Fibroblast of lung (primary cell): Measurements from ENCODE around the gene GON4L. TPM values are rescaled to one million over a fixed set of nuclear protein-coding genes. Genes with fewer than 3 reads are reported as not detected.
A peak's percentile ranks its signal among the peaks of the same experiment; 100 is the strongest.

Experiments used
- DNase-seq, 2 donors: peaks; one replicate each; pipeline versions ENCODE4 v3.0.0 to v3.0.0-alpha.2; 2010; ENCODE audit warnings: low read depth in 2 of 2
- H2AFZ ChIP-seq: 2 replicates; pipeline ENCODE4 v1.5.1; 2012; ENCODE audit warnings: low read length, control low read depth, inconsistent platforms
- H3K27ac ChIP-seq: 2 replicates; pipeline ENCODE4 v1.5.1; 2011; ENCODE audit warnings: low read length, control low read depth; ENCODE audit not compliant: insufficient read depth
- H3K27me3 ChIP-seq: 2 replicates; pipeline ENCODE4 v1.5.1; 2011; ENCODE audit warnings: mild to moderate bottlenecking, low read length; ENCODE audit not compliant: control insufficient read depth, insufficient read depth
- H3K36me3 ChIP-seq: 2 replicates; pipeline ENCODE4 v1.5.1; 2011; ENCODE audit warnings: low read length; ENCODE audit not compliant: control insufficient read depth, insufficient read depth
- H3K4me1 ChIP-seq: 2 replicates; pipeline ENCODE4 v1.5.1; 2011; ENCODE audit warnings: low read length; ENCODE audit not compliant: control insufficient read depth, insufficient read depth; ENCODE audit errors: extremely low read depth
- H3K4me2 ChIP-seq: 2 replicates; pipeline ENCODE4 v1.5.1; 2011; ENCODE audit warnings: low read length, control low read depth; ENCODE audit not compliant: insufficient read depth; ENCODE audit errors: extremely low read depth
- H3K4me3 ChIP-seq, 4 experiments: fragments of 200-600 bp in 1 of 4; sonication (generic) in 1 of 4; replicated peaks in 1 of 4; 2 replicates each; pipeline ENCODE4 v1.5.1; 2011 to 2016; ENCODE audit warnings: low read length in 4 of 4, low read depth in 3 of 4, mild to moderate bottlenecking in 3 of 4, control low read depth in 2 of 4, inconsistent platforms in 1 of 4, mixed read lengths in 1 of 4; ENCODE audit not compliant: insufficient read depth in 1 of 4; ENCODE audit errors: control extremely low read depth in 1 of 4
- H3K79me2 ChIP-seq: 2 replicates; pipeline ENCODE4 v1.5.1; 2012; ENCODE audit warnings: mild to moderate bottlenecking, low read length, inconsistent platforms; ENCODE audit not compliant: control insufficient read depth, insufficient read depth
- H3K9ac ChIP-seq: 2 replicates; pipeline ENCODE4 v1.5.1; 2011; ENCODE audit warnings: mild to moderate bottlenecking, low read length, control low read depth; ENCODE audit not compliant: insufficient read depth
- H3K9me3 ChIP-seq: 2 replicates; pipeline ENCODE4 v1.5.1; 2012; ENCODE audit warnings: low read depth, low read length; ENCODE audit not compliant: control insufficient read depth, insufficient read depth
- H4K20me1 ChIP-seq: 2 replicates; pipeline ENCODE4 v1.5.1; 2011; ENCODE audit warnings: low read length; ENCODE audit not compliant: control insufficient read depth, insufficient read depth; ENCODE audit errors: extremely low read depth
- EZH2 ChIP-seq: IDR thresholded peaks from 2 replicates; pipeline ENCODE4 v1.5.1; 2012; ENCODE audit warnings: low read length, control low read depth, mild to moderate bottlenecking; ENCODE audit errors: missing control alignments
- polyA plus RNA-seq, 2 donors: library from polyadenylated mRNA; depleted of rRNA in 1 of 2; stranded (reverse) in 1 of 2; unstranded in 1 of 2; fragments of >200 nt; gene quantifications; 2 replicates each; pipeline ENCODE4 v1.2.1, GENCODE V29; 2011 to 2012; ENCODE audit warnings: missing spikeins in 1 of 2
- total RNA-seq: library from RNA; depleted of rRNA; stranded (reverse); fragments of >200 nt; gene quantifications from 2 replicates; pipeline ENCODE4 v1.2.1, GENCODE V29; 2014
- TF ChIP-seq, protein P1 (sequence below), 2 donors: IDR thresholded peaks in 1 of 2; conservative IDR thresholded peaks in 1 of 2; 1 replicate in 1 of 2; 2 replicates in 1 of 2; pipeline ENCODE4 v1.5.1; 2011 to 2012; ENCODE audit warnings: low read length in 2 of 2, control low read depth in 1 of 2, inconsistent platforms in 1 of 2, low read depth in 1 of 2, mild to moderate bottlenecking in 1 of 2

The GON4L gene
- total and polyA plus RNA-seq, 2 donors (not counting 1 experiment from before 2014, with no cell fraction given): 20.2 to 30.9 TPM

DNA sequence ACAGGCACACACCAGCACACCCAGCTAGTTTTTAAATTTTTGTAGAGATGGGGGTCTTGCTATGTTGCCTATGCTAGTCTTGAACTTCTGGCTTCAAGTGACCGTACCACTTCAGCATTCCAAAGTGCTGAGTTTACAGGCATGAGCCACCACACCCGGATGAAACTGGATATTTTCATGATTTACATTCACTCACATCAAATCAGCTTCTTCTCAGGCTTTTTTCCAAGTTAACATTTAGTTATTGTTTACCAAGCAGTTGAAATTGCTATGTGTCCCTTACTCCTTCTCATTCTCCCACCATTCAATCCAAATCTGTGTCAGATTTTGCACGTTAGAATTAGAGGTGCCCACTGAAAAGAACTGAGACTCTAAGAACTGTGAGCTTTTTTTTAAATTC lies 35.8 kb upstream of the GON4L start:
- TF ChIP-seq, protein P1, sequence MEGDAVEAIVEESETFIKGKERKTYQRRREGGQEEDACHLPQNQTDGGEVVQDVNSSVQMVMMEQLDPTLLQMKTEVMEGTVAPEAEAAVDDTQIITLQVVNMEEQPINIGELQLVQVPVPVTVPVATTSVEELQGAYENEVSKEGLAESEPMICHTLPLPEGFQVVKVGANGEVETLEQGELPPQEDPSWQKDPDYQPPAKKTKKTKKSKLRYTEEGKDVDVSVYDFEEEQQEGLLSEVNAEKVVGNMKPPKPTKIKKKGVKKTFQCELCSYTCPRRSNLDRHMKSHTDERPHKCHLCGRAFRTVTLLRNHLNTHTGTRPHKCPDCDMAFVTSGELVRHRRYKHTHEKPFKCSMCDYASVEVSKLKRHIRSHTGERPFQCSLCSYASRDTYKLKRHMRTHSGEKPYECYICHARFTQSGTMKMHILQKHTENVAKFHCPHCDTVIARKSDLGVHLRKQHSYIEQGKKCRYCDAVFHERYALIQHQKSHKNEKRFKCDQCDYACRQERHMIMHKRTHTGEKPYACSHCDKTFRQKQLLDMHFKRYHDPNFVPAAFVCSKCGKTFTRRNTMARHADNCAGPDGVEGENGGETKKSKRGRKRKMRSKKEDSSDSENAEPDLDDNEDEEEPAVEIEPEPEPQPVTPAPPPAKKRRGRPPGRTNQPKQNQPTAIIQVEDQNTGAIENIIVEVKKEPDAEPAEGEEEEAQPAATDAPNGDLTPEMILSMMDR (conservative IDR thresholded peaks at IDR 0.05 in 1 of 2, IDR thresholded peaks at IDR 0.05 in 1 of 2; ENCODE audit: low read depth in 1 of 2, low read length in 2 of 2): no peak
- TF ChIP-seq EZH2: no peak
- DNase-seq: peak; percentile 84 to 86
- no peak overlapping the region for H3K4me3 ChIP-seq

DNA sequence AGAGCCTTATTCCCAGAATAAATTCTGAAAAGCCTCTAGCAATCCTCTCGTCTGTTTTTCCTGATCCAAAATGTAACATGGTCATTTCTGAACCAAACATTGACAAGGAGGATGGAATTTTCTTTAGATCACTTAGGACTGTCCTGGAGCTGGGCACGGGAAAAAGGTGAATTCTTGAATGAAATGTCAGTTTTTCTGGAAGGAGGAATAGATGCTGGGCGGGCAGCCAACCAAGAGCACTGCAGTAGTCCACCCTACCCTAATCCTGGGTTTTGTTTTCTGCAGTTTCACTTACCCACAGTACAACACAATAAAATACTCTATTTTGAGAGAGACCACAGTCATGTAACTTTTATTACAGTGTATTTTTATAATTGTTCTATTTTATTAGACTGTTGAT lies 33.2 kb upstream of the GON4L start:
- no peak for DNase-seq
- no peaks in the 10 kb centered on the region for H3K9me3 ChIP-seq
- H3K4me1 ChIP-seq: peaks cover 19% of the 10 kb centered on the region
- H3K9ac ChIP-seq: no peak overlapping the region
- no peak overlapping the region for H2AFZ ChIP-seq
- no peak overlapping the region for H3K27ac ChIP-seq
- TF ChIP-seq EZH2: no peak
- TF ChIP-seq, protein P1 (conservative IDR thresholded peaks at IDR 0.05 in 1 of 2, IDR thresholded peaks at IDR 0.05 in 1 of 2; ENCODE audit: low read depth in 1 of 2, low read length in 2 of 2): no peak
- H4K20me1 ChIP-seq: no peaks in the 10 kb centered on the region
- H3K27me3 ChIP-seq: no peaks in the 10 kb centered on the region
- H3K4me2 ChIP-seq: no peak overlapping the region
- no peaks in the 10 kb centered on the region for H3K79me2 ChIP-seq
- H3K36me3 ChIP-seq: no peaks in the 10 kb centered on the region
- no peak overlapping the region for H3K4me3 ChIP-seq

More for the DNA sequence above, 35.8 kb upstream of the GON4L start:
- H3K79me2 ChIP-seq: no peaks in the 10 kb centered on the region
- peak overlapping the region; percentile 26 for H3K4me2 ChIP-seq
- H3K9me3 ChIP-seq: no peaks in the 10 kb centered on the region
- H3K9ac ChIP-seq: no peak overlapping the region
- peak overlapping the region; percentile 85 for H3K27ac ChIP-seq
- no peaks in the 10 kb centered on the region for H4K20me1 ChIP-seq
- H3K4me1 ChIP-seq: peaks cover 19% of the 10 kb centered on the region
- no peak overlapping the region for H2AFZ ChIP-seq
- no peaks in the 10 kb centered on the region for H3K36me3 ChIP-seq
- no peaks in the 10 kb centered on the region for H3K27me3 ChIP-seq

DNA sequence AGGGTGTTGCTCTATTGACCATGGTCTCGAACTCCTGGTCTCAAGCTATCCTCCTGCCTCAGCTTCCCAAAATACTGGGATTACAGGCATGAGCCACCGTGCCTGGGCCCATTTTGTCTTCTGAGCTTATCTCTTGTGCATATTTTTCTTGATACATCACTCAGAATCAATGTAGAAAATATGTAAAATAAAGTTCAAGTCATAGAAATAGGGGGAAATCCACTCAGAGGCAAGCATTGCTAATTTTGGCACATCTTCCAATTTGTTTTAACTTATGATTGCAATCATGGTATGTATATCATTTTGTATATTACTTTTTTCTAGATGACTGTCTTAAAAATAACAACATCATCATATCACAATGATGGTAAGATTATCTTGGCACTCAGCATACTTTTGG lies 32.6 kb upstream of the GON4L start:
- Histone ChIP-seq H3K79me2 (no peaks in the 10 kb centered on the region), H2AFZ (no peak overlapping the region), H3K27me3 (no peaks in the 10 kb centered on the region), H3K4me3 (no peak overlapping the region), H3K27ac (no peak overlapping the region), H3K4me2 (no peak overlapping the region), H3K36me3 (no peaks in the 10 kb centered on the region), H4K20me1 (no peaks in the 10 kb centered on the region), H3K4me1 (peaks cover 19% of the 10 kb centered on the region), H3K9ac (no peak overlapping the region), H3K9me3 (no peaks in the 10 kb centered on the region)
- TF ChIP-seq, protein P1 (conservative IDR thresholded peaks at IDR 0.05 in 1 of 2, IDR thresholded peaks at IDR 0.05 in 1 of 2; ENCODE audit: low read depth in 1 of 2, low read length in 2 of 2): no peak
- TF ChIP-seq EZH2: no peak
- peak in 1 of 2 donors; percentile 59 for DNase-seq
